A549 (cell line): Measurements from ENCODE around the gene EPS8L2. TPM values are rescaled to one million over a fixed set of nuclear protein-coding genes. Genes with fewer than 3 reads are reported as not detected.

Experiments
- ATAC-seq, 2 experiments: fragments of 200-7000 bp in 1 of 2; fragments of >200 bp in 1 of 2; cut with Nextera tagmentation in 1 of 2; cut with Tn5 transposase in 1 of 2; 3 replicates each; pipeline versions ENCODE4 v1.8.0 to v1.9.1; 2018 to 2020; ENCODE audit warnings: mild to moderate bottlenecking in 1 of 2, moderate library complexity in 1 of 2
- CTCF ChIA-PET: fragments of 300-600 bp; sonication (Branson Sonifier 250); formaldehyde crosslinking; extraction: SDS; loops from one replicate; lab custom pipeline; 2021; ENCODE audit warnings: antibody characterized with exemption, inconsistent platforms; lab: Yijun Ruan, JAX
- POLR2A ChIA-PET: fragments of 350-600 bp; formaldehyde crosslinking; extraction: SDS; loops from one replicate; lab custom pipeline; 2021; ENCODE audit warnings: antibody characterized with exemption, inconsistent platforms; lab: Yijun Ruan, JAX
- DNase-seq, 2 experiments: peaks; one replicate each; pipeline versions ENCODE4 v3.0.0 to v3.0.0-alpha.2; 2011 to 2016; ENCODE audit warnings: low read depth in 1 of 2, low spot score in 1 of 2
- FAIRE-seq: peaks from 2 replicates; lab custom pipeline; 2011; peaks lifted over from hg19 to GRCh38; lab: Jason Lieb, UNC
- H3K27ac ChIP-seq, 2 experiments: fragments of >200 bp; sonication (Bioruptor Twin); formaldehyde crosslinking; 3 replicates each; pipeline ENCODE4 v1.5.1; 2016 to 2017
- H3K4me1 ChIP-seq: fragments of >200 bp; sonication (Bioruptor Twin); formaldehyde crosslinking; 3 replicates; pipeline ENCODE4 v1.6.1; 2016
- H3K4me2 ChIP-seq: fragments of >200 bp; sonication (Bioruptor Twin); formaldehyde crosslinking; 3 replicates; pipeline ENCODE4 v1.6.1; 2016
- H3K4me3 ChIP-seq: fragments of >200 bp; sonication (Bioruptor Twin); formaldehyde crosslinking; 3 replicates; pipeline ENCODE4 v1.5.1; 2016
- H3K9me3 ChIP-seq: fragments of >200 bp; sonication (Bioruptor Twin); formaldehyde crosslinking; 3 replicates; pipeline ENCODE4 v1.6.1; 2016
- ATOH8 ChIP-seq: fragments of 250-450 bp; sonication (Bioruptor Pico); IDR thresholded peaks from 2 replicates; pipeline ENCODE4 v1.5.0; 2020; ENCODE audit warnings: low read depth, mild to moderate bottlenecking, moderate library complexity
- CTCF ChIP-seq: fragments of >200 bp; sonication (Bioruptor Twin); formaldehyde crosslinking; IDR thresholded peaks from 3 replicates; pipeline ENCODE4 v1.5.1; 2016
- GATA3 ChIP-seq: IDR thresholded peaks from 2 replicates; pipeline ENCODE4 v1.6.1; 2012; ENCODE audit warnings: borderline replicate concordance
- HOXB5 ChIP-seq: fragments of 250-450 bp; sonication (Bioruptor Pico); IDR thresholded peaks from 2 replicates; pipeline ENCODE4 v1.5.0; 2020; ENCODE audit warnings: mild to moderate bottlenecking, moderate library complexity
- RCOR1 ChIP-seq: fragments of 150-350 bp; IDR thresholded peaks from 2 replicates; pipeline ENCODE4 v1.6.1; 2014; ENCODE audit warnings: antibody characterized with exemption, low read length, low read depth
- TP53 ChIP-seq: fragments of 250-450 bp; sonication (Bioruptor Pico); IDR thresholded peaks from 2 replicates; pipeline ENCODE4 v1.5.0; 2021; ENCODE audit warnings: mild to moderate bottlenecking, moderate library complexity
- WGBS: methylation state at CpG from one replicate; pipeline ENCODE4 v1.1.6; 2017; ENCODE audit errors: missing lambda C conversion rate; 5-methylcytosine and 5-hydroxymethylcytosine counted together
- polyA plus RNA-seq, 4 experiments: library from polyadenylated mRNA; depleted of rRNA in 3 of 4; stranded (reverse); fragments of >200 nt; fragmentation: RNase III in 1 of 4; extraction: RNeasy Plus Mini Kit Qiagen cat#74134 plus additional on column Dnase treatment in 1 of 4; gene quantifications; 2 replicates in 3 of 4; 3 replicates in 1 of 4; pipeline ENCODE4 v1.2.3, GENCODE V29; 2011 to 2017
- TF ChIP-seq, protein P1 (sequence below): IDR thresholded peaks from 2 replicates; pipeline ENCODE4 v1.6.1; 2012; ENCODE audit warnings: low read depth, borderline replicate concordance
- TF ChIP-seq, protein P2 (sequence below): fragments of 200-600 bp; sonication (generic); IDR thresholded peaks from 2 replicates; pipeline ENCODE4 v1.6.1; 2016; ENCODE audit warnings: antibody characterized with exemption, mild to moderate bottlenecking, moderate library complexity

The EPS8L2 gene
- polyA plus RNA-seq, 2 of the 4 experiments (the other 2 are of a cell fraction) = 60.7 to 154 TPM

- no peak for TF ChIP-seq CTCF
Measured at GRCh38 chr11:709109-709997, 3.3 kb downstream of the EPS8L2 start (continued).

GRCh38 chr11:714436-714835 is 8.4 kb downstream of the EPS8L2 start:
- ChIA-PET CTCF (interaction anchor here (2.2 to 26.0 kb wide), 3 partner anchors 10 to 14 kb away, joined by 7 to 599 read pairs (median 599); partner anchors contain the start of genes DEAF1, EPS8L2 and TMEM80), POLR2A (interaction anchor here (0.6 kb wide), 1 partner anchor 82 kb away, joined by 3 read pairs; no protein-coding TSS in a partner anchor)
- peak overlapping the region in 1 of 2 experiments; percentile 86; a peak in 3 of 6 replicates for H3K27ac ChIP-seq
- no peak overlapping the region for H3K4me2 ChIP-seq
- WGBS = 94% methylated on average over 6 of the region's 6 CpGs
- FAIRE-seq = no peak
- DNase-seq = no peak
- no peak for ATAC-seq
- no peak for TF ChIP-seq HOXB5 (CRISPR knock-in tag)
- no peak for TF ChIP-seq GATA3
- no peak for TF ChIP-seq RCOR1
- no peak for TF ChIP-seq ATOH8
- no peak overlapping the region for H3K4me3 ChIP-seq
- no peaks in the 10 kb centered on the region for H3K9me3 ChIP-seq
- H3K4me1 ChIP-seq = peaks cover 45% of the 10 kb centered on the region

GRCh38 chr11:719214-720016 is 13.4 kb downstream of the EPS8L2 start:
- CTCF ChIA-PET = interaction anchor here (1.1 to 20.1 kb wide), 3 partner anchors 9 to 38 kb away, joined by 3 to 599 read pairs (median 11); partner anchors contain the start of genes DEAF1, EPS8L2 and TMEM80
- H3K27ac ChIP-seq = no peak overlapping the region
- no peak overlapping the region for H3K4me2 ChIP-seq
- no peak for ATAC-seq
- no peaks in the 10 kb centered on the region for H3K9me3 ChIP-seq
- DNase-seq = no peak
- no peak overlapping the region for H3K4me3 ChIP-seq
- H3K4me1 ChIP-seq = peaks cover 17% of the 10 kb centered on the region; the same call in 1 of the 3 replicates
- TF ChIP-seq GATA3 = no peak
- no peak for TF ChIP-seq RCOR1
- TF ChIP-seq, protein P1, sequence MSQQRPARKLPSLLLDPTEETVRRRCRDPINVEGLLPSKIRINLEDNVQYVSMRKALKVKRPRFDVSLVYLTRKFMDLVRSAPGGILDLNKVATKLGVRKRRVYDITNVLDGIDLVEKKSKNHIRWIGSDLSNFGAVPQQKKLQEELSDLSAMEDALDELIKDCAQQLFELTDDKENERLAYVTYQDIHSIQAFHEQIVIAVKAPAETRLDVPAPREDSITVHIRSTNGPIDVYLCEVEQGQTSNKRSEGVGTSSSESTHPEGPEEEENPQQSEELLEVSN = no peak
- TF ChIP-seq, protein P2, sequence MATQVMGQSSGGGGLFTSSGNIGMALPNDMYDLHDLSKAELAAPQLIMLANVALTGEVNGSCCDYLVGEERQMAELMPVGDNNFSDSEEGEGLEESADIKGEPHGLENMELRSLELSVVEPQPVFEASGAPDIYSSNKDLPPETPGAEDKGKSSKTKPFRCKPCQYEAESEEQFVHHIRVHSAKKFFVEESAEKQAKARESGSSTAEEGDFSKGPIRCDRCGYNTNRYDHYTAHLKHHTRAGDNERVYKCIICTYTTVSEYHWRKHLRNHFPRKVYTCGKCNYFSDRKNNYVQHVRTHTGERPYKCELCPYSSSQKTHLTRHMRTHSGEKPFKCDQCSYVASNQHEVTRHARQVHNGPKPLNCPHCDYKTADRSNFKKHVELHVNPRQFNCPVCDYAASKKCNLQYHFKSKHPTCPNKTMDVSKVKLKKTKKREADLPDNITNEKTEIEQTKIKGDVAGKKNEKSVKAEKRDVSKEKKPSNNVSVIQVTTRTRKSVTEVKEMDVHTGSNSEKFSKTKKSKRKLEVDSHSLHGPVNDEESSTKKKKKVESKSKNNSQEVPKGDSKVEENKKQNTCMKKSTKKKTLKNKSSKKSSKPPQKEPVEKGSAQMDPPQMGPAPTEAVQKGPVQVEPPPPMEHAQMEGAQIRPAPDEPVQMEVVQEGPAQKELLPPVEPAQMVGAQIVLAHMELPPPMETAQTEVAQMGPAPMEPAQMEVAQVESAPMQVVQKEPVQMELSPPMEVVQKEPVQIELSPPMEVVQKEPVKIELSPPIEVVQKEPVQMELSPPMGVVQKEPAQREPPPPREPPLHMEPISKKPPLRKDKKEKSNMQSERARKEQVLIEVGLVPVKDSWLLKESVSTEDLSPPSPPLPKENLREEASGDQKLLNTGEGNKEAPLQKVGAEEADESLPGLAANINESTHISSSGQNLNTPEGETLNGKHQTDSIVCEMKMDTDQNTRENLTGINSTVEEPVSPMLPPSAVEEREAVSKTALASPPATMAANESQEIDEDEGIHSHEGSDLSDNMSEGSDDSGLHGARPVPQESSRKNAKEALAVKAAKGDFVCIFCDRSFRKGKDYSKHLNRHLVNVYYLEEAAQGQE = no peak
- TF ChIP-seq TP53 (CRISPR knock-in tag) = no peak
- POLR2A ChIA-PET = interaction anchor here (0.9 kb wide), 1 partner anchor 14 kb away, joined by 3 read pairs; no protein-coding TSS in a partner anchor
- no peak for FAIRE-seq
- 91% methylated on average over 32 of the region's 34 CpGs for WGBS
